HG03064 (cell line): ENCODE data around the gene ITIH4.

ENCODE experiments used
- ATAC-seq: cut with Tn5 transposase; IDR thresholded peaks from one replicate; pipeline ENCODE4 v1.9.1; 2021; ENCODE audit warnings: low read depth; ENCODE audit not compliant: unreplicated experiment

Gene ITIH4

DNA sequence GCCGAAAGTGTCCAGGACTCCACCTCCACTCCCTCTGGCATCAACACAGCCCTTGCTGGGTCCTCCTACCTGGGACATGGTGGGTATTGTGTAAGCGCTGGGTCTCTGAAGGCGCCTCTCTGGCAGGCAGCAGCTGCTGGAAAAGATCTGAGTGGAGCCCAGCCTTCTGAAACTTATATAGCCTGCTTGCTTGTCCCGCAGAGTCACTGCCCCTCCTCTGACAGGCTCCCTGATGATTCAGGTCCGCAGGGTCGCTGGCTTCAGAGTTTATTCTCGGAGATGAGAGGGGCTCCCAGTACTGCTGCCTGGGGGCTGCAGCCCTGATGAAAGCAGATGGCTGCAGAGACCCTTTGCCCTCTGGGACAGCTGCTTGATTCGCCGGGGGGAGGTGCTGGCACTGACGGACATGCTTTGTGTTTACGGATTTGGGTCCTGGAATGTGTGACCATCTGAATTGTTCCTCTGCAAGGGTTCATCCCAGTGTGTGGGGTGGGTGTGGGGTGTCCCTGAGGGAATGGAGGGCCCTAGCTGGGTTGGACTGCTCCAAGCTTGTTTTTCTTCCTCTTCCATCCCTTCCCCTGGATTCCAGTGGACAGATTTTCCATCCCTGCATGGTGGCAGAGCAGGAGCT is 4.5 kb upstream of the ITIH4 start, which contains the start of gene MUSTN1:
Gene MUSTN1 (minus strand): TSS at position 149 of the 631 bp plus-strand sequence. CDS start 71 bp downstream, at position 78.
- no peak for ATAC-seq

DNA sequence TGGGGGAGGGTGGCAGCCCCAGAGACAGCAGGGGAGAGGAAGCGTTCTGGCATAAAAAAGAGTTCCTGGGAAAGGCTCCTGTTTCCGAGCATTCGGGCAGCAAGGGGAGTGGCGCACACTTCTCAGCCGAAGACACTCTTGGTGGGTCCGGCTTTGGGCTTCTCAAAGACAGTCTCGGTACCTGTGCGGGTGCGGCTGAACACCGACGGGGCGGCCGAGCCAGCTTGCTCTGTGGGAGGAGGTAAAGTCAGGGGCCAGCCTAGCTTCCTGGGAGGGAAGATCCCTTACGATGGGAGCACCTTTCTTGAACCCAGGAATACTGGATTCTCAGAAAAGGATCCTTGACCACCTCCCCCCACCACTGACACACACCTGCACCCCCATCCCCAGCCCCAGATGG is 2.7 kb upstream of the ITIH4 start:
- ATAC-seq: no peak

DNA sequence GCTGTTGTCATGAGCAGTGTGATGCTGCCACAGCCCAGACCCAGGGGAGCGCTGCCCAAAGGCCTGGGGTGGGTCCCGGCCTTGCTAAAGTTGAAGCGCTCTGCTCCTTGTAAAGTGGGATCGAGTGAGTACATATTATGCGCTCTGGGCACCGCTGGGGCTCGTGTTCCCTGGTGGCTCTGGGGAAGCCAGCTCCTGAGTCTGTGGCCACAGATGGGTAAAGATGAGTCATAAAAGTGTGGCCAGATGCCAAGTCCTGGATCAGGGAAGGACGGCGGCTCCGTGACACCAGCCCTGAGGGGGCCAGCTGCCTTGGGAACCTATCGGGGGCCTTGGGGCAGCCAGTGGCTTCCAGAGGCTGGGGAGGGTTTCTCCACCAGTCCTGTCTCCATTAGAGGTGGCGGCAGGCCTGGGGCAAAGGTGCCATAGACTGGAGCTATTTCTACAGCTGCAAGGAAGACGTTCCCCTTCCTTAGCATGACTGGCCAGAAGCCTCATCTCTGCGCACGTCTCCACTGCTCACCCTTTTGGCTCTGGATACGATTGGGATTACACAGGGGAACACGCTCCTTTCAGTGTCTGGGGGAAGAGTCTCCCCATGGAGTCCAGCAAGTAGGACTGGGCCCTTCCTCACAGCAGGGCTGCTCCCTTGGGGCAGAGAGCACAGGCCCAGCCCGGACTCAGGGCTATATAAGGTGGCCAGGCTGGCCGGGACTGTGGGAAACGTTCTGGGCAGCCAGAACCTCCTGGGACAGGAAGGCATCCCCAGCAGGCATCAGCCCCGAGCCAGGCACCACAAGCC is 1.2 kb upstream of the ITIH4 start:
- no peak for ATAC-seq

DNA sequence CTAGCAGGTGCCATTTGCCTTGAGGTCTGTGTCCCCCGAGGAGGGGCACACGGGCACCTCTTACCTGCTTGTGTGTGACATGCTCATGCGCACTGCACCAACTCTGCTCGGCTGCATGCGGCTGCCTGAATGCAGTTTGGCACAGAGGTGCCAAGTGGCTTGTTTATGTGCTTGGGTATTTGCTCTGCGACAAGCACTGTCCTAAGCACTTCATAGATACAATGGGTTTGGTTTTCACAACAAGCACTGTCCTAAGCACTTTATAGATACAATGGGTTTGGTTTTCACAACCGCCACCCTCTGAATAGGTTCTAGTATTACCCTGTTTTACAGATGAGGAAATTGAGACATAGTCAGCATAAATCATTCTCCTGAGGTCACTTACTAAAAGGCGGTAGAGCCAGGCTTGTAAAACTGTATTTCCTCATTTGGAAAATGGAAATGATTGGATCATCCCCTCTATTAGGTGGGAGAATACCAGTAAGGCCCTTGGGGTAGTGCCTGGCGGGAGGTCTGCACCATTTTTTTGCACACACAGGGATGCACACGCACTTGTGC is 487 bp downstream of the ITIH4 start:
- no peak for ATAC-seq

DNA sequence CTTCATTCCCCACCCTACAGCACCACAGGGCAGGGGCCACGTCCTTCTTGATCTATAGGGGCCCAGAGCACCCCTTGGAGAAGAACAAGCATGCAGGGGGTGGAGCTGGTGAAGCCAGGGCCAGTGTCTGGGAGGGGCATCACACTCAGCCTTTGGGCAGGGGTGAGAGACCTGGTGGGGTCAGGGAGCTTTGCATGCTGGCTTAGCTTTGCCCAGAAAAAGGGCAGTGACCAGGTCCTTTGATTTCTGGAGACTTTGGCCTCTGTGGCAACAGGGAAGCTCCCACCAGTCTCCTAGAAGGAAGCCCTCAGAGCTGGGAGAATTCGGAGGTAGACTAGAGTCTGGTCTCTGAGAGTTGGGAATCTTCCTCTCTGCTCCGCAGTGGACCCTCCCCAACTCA is 990 bp downstream of the ITIH4 start:
- no peak for ATAC-seq

DNA sequence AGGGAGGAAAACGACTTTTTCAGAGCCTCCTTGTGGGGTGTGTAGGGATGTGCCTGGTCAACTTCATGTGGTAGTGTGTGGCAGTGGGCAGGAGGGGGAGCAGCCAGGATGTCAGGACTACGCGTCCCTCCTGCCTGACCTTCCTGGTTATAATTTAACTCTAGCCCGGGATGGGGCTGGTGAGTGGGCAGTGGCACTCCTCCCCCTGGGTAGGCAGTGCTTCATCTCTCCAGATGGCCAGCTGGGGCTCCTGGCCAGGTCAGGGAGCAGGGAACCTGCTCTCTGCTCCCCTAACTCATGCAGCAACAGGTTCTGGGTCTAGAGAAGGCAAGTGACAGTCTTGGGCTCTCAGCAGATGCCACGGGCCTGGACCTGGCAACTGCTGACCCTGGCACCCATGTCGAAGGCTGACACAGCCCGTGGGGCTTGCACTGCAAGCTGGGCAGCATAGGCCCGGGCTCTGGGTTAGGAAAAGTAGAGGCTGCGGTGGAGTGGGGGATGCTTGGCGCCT is 2.6 kb downstream of the ITIH4 start:
- no peak for ATAC-seq

DNA sequence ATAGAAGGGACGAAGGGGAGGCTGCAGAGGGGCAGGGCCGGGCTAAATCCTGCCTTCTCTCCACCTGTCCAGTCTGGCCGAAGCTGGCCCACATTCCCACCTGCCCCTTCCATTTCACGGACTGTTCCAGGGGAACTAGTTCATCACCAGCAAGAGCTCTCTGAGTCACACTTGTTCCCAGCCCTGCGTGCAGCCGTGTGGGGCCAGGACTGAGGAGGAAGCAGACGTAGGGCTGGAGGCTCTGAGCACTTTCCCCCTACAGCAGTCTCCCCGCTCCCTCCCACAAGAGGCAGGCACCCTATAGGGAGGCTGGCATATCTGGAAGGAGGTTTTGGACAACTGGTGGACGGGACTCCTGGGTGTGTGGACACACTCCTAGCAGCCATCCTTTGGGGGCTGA is 3.0 kb downstream of the ITIH4 start:
- ATAC-seq: no peak

DNA sequence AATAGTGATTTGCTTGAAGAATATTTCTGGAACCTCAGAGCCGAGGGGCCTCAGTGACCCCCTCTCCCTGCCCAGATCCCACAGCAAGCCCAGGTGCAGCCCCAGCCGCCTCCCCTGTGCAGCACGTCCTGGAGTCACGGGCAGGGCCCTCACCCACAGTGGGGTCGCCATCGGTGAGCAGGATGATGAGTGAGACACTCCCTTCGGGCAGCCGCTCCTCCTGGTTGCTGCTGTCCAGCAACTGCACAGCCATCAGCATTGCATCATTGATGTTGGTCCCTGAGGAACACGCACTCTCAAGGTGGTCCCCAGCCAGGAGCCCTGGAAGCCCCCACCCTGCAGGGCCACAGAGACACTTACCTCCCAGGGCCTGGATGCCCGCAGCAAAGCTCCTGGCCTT is 6.4 kb downstream of the ITIH4 start:
- no peak for ATAC-seq

DNA sequence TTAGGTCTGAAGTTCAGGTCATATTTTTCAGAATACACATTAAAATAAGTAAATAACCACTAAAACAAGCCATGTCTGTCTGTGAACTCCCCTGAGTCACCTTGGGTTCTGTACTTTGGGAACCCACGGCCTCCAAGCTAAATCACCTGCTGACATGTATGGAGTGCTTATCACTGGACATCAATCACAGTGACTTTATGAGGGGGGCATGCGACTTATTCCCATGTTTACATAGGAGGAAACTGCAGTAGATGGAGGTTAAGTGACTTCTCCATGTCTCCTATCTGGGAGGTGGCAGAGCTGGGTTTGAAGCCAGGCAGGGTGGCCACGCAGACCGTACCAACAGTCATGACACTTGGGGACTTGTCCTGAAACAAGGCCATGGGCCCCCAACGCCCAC is 8.1 kb downstream of the ITIH4 start:
- ATAC-seq: no peak

DNA sequence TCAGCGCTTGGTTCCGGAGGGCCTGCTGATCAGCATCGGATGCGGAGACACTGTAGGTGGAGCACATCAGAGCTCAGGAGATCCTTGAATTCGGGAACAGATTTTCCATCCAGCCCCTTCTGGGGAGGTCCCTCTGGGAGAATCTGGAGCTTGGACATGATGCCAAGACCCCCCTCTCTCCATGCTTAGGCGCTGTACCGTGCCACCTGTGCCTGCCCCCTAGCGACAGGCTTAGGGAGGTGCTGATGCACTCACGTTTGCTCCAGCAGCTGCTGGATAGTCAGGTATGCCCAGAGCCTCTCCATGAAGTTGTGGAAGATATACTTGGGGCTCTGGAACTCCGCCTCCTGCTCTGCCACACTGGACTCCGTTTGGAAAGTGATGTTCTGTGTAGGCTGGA is 9.7 kb downstream of the ITIH4 start:
- no peak for ATAC-seq

DNA sequence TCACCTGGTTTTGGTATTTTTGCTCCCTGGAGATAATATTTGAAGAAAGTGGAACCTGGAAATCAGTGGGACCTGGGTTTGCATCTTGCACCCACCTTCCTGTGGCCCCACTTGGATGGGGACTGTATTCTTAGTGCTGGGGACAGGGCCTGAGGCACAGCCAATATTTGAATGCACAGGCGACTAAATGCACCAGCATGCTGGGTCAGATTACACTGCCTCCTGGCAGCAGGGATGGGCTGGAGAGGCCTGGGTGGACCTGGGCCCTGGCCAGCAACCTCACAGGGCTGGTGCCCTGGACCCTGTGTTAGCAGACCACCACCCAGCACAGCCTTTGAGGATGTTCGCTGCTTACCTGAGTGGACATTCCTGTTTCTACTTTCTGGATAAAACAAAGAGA is 10.5 kb downstream of the ITIH4 start:
- no peak for ATAC-seq

DNA sequence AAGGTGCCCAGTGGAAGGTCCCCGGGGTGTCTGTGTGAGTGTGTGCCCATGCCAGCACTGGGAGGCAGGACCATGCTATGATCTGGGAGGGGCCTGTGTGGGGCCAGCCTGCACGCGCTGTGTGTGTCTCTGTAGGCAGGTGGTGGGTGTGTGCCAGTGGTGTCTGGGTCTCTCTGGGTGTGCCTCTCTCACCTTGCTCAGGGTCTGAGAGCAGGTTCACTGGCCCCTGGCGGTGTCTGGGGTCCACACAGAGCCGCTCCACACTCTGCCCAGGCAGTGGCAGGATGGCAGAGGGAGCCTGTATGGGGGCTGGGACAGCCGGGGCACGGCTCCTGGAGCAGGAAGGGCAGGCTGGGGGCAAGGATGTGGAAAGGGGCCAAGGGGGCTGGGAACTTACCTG is 12.6 kb downstream of the ITIH4 start:
- ATAC-seq: no peak

DNA sequence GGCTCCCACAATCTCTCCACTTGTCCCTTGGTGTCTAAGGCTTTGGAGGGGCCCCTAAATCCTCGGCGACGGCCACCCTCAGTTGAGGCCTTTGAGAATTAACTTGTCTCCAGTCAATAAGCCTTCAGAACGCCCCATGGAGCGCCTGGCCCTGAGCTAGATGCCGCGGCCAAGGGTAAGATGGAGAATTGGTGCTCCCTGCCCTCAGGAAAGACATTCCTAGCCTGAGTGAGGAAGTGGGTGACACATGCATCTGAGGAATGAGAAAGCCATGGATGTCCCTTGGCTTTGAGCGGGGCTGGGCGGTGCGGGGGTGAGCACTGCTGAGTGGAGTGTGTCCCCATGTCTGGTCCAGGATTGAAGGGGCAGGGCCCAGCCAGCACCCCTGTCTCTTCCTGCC is 13.3 kb downstream of the ITIH4 start:
- ATAC-seq: no peak

DNA sequence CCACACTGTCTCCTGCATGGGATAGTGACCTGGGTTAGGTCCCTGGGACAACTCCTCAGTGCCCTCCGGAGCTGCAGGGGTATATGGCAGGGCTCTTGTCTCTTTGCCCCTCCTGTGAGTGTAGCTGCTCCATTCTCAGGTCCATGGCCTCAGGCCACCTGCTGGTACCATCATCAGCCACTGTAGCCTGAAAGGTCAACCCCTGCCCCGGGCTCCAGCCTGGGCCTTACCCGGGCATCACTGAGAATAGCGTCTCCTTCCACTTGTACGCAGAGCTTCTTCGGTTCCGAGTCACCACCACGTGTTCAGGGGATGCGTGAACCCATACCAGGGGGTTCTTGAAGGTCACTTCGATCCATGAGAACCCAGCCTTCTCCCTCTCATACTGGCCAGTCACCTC is 13.8 kb downstream of the ITIH4 start:
- ATAC-seq: no peak

DNA sequence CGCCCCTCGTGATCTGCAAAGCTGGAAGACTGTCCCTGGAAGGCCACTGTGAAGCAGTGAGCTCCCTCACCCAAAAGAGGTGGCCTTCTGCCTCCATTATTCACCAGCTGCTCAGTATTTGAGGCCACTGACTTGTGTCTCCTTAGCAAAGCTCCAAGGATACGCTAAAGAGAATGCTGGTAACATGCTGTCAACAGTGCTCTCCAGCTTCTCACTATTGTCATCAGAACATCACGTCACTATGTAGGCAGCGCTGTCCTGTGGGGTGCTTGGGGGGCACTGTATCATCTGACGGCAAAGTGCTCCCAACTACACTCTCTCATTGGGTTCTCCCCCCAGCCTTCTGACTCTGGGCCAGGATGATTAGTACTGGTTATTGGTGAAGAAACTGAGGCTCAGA is 14.3 kb downstream of the ITIH4 start:
- ATAC-seq: no peak

DNA sequence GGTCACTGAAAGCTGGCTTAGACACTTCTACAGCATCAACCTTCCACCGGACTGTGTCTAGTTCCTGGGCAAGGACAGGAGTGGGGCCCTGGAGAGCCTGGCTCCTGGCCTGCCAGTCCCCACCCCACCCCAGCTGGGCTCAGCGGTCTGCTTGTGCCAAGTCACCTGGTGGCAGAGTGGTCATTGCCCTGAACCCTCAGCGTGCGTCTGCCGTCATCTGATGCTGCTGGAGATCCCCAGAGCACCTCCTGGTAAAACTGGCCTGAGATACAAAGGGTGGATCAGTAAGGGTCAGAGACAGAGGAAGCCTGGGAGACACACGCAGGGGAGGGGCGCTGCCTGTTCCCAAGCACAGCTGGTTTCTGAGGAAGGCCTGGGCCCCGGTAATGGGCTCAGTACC is 16.7 kb downstream of the ITIH4 start:
- ATAC-seq: no peak

DNA sequence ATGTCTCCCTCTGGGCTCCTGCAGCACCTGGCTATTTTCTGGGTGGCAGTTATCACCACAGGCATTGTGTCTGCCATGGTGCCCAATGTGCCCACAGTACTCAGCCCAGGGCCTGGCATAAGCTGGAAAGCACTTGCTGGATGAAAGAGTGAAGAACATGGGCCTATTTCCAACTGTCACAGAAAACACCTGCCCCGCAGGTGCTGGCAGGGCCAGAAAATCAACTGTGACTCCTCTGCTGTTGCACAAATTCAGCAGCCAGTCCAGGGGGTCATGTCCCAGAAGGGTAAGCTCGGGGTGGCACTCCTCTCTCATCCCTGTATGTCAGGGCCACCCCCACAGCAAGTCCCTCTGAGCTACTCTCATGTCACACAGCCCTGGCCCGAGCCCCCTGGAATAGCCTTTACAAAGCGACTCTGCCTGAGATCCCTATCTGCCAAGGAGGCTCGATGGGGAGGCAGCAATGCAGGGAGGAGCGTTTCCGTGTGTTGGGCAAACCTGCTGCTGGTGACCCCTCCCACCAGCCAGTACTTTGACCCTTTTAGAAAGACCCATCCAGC is 18.9 kb downstream of the ITIH4 start:
- ATAC-seq: no peak

DNA sequence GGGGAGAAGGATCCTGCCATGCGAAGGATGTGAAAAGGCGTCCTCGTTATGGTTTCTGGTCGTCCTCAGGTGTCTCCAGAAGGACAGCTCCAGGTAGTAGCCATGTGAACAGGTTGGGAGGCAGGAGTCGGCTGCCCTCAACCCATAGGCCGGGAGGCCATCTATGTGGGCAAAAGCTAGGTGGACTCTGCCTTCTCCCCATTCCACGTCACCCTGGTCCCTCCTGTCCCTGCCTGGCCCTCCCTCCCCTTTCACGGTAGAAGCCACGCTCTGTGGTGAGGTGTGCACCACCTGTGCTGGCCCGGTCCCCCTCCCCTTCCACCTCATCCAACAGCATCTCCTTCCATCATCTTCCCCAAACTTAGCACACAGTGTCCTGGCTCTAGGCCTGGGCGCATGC is 19.5 kb downstream of the ITIH4 start:
- no peak for ATAC-seq

DNA sequence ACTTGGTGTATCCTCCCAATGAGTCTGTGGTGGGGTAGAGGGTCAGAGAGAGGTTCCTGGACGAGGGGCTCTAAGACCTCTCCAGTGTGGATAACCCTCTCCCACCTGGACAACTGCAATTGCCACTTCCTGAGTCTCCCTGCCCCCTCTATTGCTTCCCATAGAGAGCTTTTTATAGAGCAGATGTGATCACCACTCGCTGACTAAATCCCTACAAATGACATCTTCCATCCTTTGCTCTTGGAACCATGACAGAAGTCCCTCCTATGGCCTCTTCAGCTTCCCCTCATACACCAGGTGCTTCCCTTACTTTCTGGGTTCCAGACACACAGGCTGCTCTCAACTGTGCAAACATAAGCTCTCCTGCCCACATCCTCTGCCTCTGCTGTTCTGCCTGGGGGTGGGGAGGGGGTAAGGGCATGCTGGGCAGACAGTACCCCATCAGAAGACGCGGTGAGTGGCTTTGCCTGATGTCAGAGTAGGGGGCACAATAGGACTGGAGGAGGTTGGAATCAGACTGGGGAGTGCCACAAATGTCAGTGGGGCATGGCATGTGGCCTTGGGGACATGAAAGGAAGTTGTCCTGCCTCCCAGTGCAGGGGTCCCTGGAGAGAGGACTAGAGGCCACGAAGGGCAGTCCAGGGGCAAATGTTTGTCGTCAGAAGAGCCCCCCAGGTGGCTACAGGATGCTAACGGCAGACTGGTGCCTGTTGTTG is 20.7 kb downstream of the ITIH4 start:
- ATAC-seq: no peak

DNA sequence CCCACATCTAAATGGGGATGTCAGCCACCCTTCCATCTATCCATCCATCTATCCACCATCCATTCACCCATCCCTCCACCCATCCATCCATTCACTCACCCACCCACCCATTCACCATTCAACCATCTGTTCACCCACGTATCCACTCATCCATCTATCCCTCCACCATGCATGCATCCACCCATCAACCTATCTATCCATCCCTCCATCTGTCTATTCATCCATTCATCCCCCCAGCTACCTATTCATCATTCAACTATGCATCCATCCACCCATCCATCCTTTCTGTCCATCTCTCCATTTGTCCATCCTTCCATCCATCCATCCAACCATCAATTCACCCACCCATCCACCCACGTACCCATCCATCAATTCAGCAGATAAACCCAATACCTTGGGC is 21.3 kb downstream of the ITIH4 start:
- ATAC-seq: no peak
